ENCODE data around the gene LRRC4C. TPM values are rescaled to one million over a fixed set of nuclear protein-coding genes. Genes with fewer than 3 reads are reported as not detected.
A peak's percentile ranks its signal among the peaks of the same experiment; 100 is the strongest.

Gene LRRC4C
- total RNA-seq, 1 experiment from 2014 or later: 0.13 TPM

- Mint-ChIP-seq H3K4me3 (peak overlapping the region; percentile 90 to 92), H3K4me1 (peaks cover 40 to 41% of the 10 kb centered on the region in 2 experiments), H3K27me3 (ENCODE audit: low read depth) (peaks cover 50% of the 10 kb centered on the region), H3K9me3 (no peaks in the 10 kb centered on the region; a peak in 1 of 5 replicates), H3K27ac (peak overlapping the region in 2 of 3 experiments; percentile 66 to 71; a peak in 2 of 7 replicates), H3K36me3 (ENCODE audit: insufficient read depth in 1 of 3, low read depth in 3 of 3) (no peaks in the 10 kb centered on the region; a peak in 1 of 7 replicates)
- TF ChIP-seq CTCF (conservative IDR thresholded peaks at IDR 0.05): no peak
- Histone ChIP-seq H3K14ac (ENCODE audit: insufficient read depth, low read length) (no peak overlapping the region), H3K4me2 (ENCODE audit: insufficient read depth, insufficient read length, low read length) (peak overlapping the region; percentile 76), H2BK20ac (ENCODE audit: low read depth, low read length, poor library complexity, severe bottlenecking) (no peak overlapping the region), H3K9me3 (ENCODE audit: control insufficient read depth, low read depth, low read length) (no peaks in the 10 kb centered on the region), H3K18ac (ENCODE audit: insufficient read length, low read depth, low read length) (no peak overlapping the region), H3T11ph (ENCODE audit: low read length) (no peak overlapping the region), H3K4me1 (ENCODE audit: insufficient read depth, low read length) (no peaks in the 10 kb centered on the region), H3K79me1 (ENCODE audit: insufficient read depth, low read depth, low read length, poor library complexity, severe bottlenecking) (no peaks in the 10 kb centered on the region), H3K23ac (ENCODE audit: insufficient read length, low read depth, low read length) (no peak overlapping the region), H4K91ac (ENCODE audit: insufficient read length, low read depth, low read length) (no peak overlapping the region), H4K20me1 (ENCODE audit: control insufficient read depth, insufficient read depth, insufficient read length) (no peaks in the 10 kb centered on the region), H3K4ac (ENCODE audit: low read depth, low read length) (no peak overlapping the region), H3K27me3 (ENCODE audit: insufficient read depth, low read length) (peaks cover 12% of the 10 kb centered on the region; the same call in 1 of the 2 replicates), H2BK12ac (ENCODE audit: insufficient read length, low read depth, low read length) (no peak overlapping the region), H2BK5ac (ENCODE audit: insufficient read length, low read length) (no peak overlapping the region), H3K9ac (ENCODE audit: extremely low read depth, insufficient read length, low read length) (no peak overlapping the region), H2BK120ac (ENCODE audit: low read depth, low read length, poor library complexity, severe bottlenecking) (no peak overlapping the region), H3K23me2 (ENCODE audit: insufficient read length, low read depth, low read length, poor library complexity, severe bottlenecking) (peaks cover 11% of the 10 kb centered on the region), H2AFZ (ENCODE audit: low read length) (no peak overlapping the region), H4K5ac (ENCODE audit: insufficient read length, low read depth, low read length) (no peak overlapping the region), H3K56ac (ENCODE audit: insufficient read length, low read depth, low read length) (no peak overlapping the region), H2AK5ac (ENCODE audit: insufficient read length, low read length) (no peak overlapping the region), H3K79me2 (ENCODE audit: insufficient read depth, low read length) (no peaks in the 10 kb centered on the region), H2BK15ac (ENCODE audit: low read depth, low read length) (no peak overlapping the region), H4K8ac (replicated peaks; ENCODE audit: insufficient read length, low read depth, low read length) (no peak overlapping the region), H3K27ac (ENCODE audit: insufficient read length, low read depth, low read length) (no peak overlapping the region)
- whole genome bisulfite sequencing (ENCODE audit: extremely low coverage, insufficient read length, low lambda C conversion rate): no CpG with 5 or more reads among the region's 37 CpGs
- no peak for DNase-seq
These were observed 1166.5 kb downstream of the LRRC4C start for GRCh38 chr11:40292721-40293508.

All from H9 (cell line).